Hepatocyte (in vitro differentiated cells): Measurements from ENCODE around the gene AGAP2.

ENCODE experiments used
- EZH2 ChIP-seq: fragments of 200-600 bp; sonication (generic); IDR thresholded peaks from 2 replicates; pipeline ENCODE4 v1.6.1; 2016; ENCODE audit warnings: antibody characterized with exemption, mild to moderate bottlenecking, borderline replicate concordance
- EZH2phosphoT487 ChIP-seq: fragments of 200-600 bp; sonication (generic); IDR thresholded peaks from one replicate; pipeline ENCODE4 v1.6.1; 2018; ENCODE audit warnings: antibody characterized with exemption, mild to moderate bottlenecking, low read depth, moderate library complexity; ENCODE audit not compliant: unreplicated experiment, severe bottlenecking
- TF ChIP-seq, protein P1 (sequence below): fragments of 200-600 bp; sonication (generic); IDR thresholded peaks from 2 replicates; pipeline ENCODE4 v1.5.1; 2016; ENCODE audit warnings: antibody characterized with exemption, mild to moderate bottlenecking; ENCODE audit not compliant: poor library complexity

DNA sequence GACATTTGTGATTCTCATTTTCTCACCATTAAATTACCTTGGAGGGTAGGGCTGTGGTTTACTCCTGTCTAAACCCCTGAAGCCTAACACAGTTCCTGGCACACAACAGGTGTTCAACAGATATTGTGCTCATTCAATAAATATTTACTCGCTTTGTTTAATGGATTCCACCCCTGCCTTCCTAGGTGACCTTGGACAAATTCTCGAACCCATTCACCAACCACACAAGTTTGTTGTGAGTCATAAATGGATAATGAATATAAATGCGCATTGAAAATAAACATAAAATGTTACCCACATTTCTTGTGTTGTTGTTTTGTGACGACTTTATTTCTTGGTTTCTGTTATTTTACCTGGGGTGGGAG is 43.7 kb upstream of the AGAP2 start:
- TF ChIP-seq, protein P1, sequence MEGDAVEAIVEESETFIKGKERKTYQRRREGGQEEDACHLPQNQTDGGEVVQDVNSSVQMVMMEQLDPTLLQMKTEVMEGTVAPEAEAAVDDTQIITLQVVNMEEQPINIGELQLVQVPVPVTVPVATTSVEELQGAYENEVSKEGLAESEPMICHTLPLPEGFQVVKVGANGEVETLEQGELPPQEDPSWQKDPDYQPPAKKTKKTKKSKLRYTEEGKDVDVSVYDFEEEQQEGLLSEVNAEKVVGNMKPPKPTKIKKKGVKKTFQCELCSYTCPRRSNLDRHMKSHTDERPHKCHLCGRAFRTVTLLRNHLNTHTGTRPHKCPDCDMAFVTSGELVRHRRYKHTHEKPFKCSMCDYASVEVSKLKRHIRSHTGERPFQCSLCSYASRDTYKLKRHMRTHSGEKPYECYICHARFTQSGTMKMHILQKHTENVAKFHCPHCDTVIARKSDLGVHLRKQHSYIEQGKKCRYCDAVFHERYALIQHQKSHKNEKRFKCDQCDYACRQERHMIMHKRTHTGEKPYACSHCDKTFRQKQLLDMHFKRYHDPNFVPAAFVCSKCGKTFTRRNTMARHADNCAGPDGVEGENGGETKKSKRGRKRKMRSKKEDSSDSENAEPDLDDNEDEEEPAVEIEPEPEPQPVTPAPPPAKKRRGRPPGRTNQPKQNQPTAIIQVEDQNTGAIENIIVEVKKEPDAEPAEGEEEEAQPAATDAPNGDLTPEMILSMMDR, result no peak
- no peak for TF ChIP-seq EZH2
- no peak for TF ChIP-seq EZH2phosphoT487
